GM19025 (cell line): ENCODE results near the gene EP400.

ENCODE experiments used
- ATAC-seq: cut with Tn5 transposase; IDR thresholded peaks from one replicate; pipeline ENCODE4 v1.9.1; 2021; ENCODE audit warnings: mild to moderate bottlenecking, low read depth, moderate library complexity; ENCODE audit not compliant: unreplicated experiment

The EP400 gene

DNA sequence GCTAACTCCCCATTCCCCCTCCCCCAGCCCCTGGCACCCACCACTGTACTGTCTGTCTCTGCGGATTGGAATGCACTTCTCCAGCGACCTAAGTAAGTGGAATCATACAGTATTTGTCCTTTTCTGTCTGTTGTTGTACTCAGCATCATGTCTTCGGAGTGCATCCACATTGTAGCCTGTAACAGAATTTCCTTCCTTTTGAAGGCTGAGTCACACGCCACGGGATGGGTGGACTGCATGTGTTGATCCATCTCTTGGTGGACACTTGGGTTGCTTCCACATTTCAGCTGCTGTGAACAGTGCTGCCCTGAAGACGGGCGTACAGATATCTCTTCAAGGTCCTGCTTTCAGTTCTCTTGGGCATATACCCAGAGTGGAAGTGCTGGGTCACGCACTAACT, 160.0 kb downstream of the EP400 start:
- ATAC-seq: no peak

DNA sequence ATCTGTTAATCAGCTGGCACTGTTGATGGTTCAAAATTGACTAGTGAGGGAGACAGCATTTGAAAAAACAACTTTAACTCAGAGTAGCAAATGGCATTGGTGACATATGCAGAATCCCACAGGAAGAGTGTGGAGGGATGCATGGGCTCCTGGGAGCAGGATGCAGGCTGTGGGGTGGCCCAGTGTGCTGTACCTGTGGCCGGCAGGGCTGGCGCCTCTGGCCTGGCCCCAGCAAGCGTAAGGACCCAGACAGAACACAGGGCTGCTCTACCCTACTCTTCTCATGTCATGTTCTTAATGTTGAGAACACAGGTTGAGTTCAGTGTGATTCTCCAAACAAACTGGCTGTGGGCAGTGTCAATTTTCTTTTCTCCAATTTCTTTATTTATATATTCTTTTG, 160.9 kb downstream of the EP400 start:
- no peak for ATAC-seq

DNA sequence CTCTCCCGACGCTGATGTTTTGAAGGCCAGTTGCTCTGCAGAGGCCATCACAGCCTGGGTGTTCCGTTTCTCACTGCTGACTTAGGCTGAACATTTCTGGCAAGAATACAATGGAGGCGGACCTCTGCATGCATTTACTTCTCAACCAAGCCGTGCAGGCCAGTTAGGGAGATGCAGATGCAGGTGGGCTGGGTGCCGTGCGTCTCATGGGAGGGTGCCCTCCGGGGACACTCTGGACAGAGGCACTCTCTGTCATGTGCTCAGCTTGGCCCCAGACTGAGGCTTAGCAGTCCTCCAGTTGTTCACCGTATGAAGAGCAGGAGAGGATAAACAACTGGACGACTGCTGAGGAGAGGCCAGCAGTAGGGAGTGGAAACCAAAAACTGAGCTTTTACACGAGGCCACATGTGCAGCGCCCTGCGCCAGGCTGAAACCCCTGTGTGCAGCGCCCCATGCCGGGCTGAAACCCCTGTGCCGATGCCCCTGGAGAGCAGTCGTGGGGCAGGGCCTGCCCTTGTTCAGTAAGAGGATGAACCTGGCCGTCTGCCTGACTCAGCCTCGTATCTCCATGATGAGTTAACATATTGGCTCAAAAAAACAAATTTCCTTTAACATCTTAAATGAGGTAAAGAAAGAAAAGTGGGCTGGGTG, 162.0 kb downstream of the EP400 start:
- no peak for ATAC-seq

DNA sequence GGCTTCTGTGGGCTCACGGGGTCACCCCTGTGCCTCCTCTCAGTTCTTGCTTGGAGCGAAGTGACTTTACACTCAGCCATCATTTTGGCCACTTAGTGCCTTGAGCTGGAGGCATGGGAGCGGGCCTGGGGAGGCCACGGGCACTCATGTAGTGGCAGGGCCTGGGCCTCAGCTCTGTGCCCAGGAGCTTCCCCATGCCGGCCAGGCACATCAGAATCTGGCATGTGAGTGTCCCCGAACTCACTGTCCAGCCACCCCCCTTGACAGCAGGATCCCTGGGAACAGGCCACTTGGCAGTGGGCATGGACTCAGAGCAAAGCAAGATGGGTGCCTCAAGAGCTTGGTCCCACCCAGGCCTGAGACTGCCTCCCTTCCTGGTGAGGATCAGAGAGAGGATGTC, 164.9 kb downstream of the EP400 start:
- no peak for ATAC-seq

DNA sequence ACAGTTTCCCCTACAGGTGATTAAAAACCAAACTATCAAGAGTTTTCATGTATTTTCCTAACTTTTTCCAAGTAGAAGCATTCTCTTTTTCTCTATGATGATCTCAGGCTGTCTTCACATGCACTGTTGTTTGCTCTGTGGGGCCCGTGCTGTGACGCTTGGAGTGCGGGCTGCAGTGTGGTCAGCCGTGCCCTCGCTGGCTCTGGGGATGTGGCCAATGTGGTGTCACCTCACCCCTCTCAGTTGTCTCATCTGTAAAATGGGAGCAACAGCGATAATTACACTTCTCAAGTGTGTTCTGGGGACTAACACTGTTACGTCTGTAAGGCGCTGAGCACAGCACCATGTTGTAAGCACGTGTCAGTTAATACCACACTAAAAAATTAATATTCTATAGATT, 165.8 kb downstream of the EP400 start:
- ATAC-seq: no peak

DNA sequence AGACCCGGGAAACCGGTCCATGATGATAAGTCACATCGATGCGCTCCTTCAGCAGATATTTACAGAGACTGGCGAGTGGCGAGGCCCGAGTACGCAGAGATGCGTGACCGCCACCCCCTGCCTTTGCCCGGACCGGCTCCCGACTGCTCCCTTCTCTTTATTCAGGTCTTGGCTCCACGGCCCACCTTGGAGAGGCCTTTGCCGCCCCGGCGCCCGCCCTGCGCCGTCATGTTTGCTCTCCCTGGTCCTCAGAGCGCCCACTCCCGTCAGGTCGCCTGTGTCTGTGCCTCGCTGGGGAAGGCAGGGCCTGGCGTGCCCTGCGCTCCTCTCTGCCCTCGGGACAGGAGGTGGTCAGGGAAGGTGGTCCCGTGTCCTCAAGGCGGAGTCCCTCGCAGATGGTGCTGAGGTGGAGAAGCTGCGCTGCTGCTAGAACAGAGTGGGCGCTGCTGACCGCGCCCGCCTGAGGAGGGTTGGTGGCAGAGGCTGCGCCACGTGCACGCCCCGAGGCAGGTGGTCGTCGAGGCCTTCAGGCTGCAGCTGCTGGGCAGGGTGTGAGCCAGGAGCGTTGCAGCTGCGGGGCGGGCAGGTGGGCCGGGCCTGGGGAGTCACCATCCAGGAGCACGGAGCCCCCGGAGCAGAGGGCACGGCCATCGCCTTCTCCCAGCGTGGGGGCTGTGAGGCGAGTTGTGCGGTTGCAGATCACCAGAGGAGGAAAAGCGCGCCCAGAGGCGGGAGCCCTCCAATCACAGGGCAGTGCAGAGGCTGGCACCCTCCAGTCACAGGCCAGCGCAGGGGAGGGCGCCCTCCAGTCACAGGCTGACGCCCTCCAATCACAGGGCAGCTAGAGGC, 167.2 kb downstream of the EP400 start:
- ATAC-seq: no peak

DNA sequence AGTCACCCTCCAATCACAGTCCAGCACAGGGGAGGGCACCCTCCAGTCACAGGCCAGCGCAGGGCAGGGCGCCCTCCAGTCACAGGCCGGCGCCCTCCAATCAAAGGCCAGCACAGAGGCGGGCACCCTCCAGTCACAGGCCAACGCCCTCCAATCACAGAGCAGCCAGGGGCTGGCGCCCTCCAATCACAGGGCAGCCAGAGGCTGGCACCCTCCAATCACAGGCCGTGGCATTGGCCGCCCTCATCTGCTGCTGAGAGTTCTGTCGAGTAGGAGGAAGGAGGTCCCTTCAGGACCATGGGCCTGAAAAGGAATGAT, 167.8 kb downstream of the EP400 start:
- no peak for ATAC-seq

DNA sequence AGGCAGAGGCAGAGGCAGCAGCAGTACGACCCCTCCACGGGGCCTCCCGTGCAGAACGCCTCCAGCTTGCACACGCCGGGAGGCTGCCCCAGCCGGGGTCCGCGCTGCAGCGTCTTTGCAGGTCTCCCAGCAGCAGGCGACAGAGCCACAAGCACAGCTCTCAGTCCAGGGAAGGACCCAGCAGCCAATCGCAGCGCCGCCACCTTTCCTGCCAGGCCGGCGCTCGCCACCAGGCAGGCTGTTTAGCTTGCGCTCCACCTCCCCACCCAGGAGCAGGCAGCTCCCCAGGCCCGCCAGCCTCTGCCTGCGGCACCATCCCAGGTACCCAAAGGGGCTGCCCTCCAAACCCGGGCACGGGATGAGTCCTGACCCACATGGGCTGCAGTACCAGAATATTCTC, 169.1 kb downstream of the EP400 start:
- no peak for ATAC-seq

DNA sequence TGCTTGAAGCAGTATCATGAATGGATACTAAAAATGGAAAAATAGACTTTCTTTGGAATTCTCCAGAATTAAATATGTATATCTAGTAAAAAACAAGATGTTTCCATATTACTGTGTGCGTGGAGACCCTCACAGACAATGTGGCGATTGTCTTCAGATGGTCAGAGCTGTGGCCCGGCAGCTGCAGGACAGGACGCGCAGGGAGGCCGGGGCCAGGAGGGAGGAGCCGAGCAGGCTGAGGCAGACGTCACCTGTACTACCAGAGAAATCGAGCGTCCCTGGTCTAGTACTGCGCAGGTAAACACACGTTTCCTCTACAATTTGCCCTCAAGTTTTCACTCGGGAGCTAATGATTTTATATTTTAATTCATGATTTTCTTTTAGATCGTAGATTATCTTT, 171.5 kb downstream of the EP400 start:
- ATAC-seq: no peak

DNA sequence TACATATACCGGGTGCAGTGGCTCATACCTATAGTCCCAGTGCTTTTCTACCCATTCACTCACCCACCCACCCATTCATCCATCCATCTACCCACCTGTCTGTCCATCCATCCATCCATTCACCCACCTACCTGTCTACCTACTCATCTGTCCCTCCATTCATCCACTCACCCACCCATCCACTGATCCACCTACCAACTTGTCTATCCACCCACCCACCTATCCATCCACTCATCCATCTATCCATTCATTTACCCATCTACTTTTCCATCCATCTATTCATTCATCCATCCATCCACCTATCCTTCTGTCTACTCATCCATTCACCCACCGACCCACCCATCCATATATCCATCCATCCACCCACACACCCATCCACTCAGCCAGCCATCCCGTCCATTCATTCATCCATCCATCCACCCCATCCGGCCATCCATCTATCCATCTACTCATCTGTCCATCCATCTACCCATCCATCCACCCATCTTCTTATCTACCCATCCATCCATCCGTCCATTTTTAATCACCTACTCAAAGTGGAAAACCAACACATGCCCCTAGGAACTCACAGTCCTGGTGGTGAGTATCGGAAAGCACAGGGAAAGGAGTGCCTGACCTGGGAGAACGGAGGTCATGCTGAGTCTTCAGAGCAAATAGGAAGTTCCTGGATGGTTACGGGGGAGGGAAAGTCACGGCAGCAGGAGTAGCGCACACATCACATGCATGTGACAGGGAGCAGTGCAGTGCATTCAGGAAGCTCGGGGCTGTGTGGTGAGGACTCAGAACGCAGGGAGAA, 174.4 kb downstream of the EP400 start:
- no peak for ATAC-seq

DNA sequence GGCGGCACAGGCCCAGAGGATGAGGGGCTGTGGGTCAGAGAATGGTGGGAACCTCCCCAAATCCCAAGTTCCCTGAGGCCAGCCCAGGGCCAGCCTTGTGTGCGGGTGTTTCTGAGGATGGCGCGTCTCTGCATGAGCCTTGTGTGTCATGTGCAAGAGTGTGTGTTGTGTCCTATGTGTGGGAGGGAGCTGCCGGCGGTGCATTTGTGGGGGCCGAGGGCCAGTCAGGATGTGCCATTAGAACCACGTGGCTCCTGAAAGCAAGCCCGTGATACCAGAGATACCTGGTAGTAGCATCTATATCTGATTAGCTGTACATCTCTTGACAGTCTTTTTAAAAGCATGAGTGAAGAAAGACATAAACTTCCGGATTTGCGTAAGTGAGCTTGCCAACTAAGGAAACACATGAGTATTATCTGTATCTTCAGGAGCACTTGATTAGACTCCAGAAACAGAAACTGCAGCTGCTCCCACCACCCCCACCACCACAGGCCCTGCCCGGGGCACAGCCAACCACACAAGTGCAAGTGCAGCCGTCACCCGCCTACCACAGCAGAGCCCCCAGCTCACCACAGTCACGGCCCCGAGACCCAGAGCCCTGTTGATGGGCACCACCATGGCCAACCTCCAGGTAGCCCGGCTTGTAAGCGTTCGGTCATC, 175.2 kb downstream of the EP400 start:
- no peak for ATAC-seq

DNA sequence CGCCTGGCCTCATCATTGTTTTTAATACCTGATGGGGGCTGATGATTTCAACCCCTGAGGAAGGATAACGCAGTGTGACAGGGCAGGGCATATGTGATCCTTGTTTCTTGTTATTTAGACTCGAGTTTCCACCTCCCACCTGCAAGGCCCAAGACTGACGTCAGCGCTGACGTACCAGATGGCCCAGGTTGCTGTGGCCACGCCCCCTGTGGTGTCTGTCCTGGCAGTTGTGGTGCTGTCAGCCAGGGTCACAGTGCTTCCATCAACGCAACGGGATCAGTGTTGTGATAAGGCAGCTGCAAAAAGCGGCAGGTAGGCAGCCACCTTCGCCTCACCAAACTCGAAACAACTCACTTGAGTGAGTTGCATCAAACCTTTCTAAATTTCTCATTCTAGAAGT, 176.0 kb downstream of the EP400 start:
- ATAC-seq: no peak

DNA sequence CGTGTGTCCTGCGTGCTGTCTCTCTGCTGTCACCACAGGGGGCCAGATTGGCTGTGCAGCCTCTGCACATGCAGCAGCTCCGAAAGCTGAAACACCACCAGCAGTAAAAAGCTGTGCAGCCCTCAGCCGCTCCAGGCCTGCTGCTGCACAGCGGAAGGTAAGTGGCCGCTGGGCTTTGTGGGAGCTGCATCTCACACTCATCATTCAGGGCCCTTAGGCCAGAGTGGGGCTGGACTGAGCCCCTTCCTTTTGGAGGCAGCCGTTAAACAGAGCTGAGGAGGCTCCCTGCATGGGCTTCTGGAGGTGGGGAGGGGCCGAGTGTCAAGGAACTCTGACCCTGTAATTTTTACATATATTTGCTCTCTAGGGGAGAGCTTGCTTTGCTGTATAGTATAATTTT, 177.3 kb downstream of the EP400 start:
- ATAC-seq: no peak

DNA sequence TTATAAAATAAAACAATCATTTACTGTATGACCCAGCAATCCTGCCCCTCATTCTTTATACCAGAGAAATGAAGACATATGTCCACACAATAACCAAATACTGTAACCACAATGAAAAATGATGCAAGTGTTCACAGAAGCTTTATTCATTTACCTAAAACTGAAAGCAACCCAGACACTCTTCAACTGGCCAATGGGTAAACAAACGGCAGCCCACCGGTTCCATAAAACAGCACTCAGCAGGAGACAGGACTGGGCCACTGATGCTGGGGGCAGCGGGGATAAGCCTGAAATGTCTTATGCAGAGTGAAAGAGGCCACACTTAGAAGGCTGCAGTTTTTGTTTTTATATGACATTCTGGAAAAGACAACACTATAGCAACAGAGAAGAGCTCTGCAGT, 179.3 kb downstream of the EP400 start:
- no peak for ATAC-seq

DNA sequence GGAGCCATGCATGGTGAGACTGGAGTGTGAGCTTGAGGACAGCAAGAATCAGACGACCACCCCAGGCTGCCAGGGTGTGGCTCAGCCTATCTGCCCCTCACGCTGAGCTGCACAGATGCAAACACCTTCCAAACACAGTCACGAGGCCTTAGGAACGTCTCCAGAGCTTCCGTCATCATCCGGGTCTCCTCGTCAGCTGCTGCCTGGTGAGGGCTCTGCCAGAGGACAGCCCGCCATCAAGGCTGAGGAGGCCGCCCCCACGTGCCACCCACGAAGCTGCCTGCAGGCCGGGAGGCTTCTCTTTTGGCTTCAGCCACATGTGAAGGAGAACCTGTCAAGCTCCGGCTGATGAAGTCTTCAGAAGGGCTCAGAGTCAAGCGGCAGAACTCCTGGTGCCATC, 180.9 kb downstream of the EP400 start:
- no peak for ATAC-seq
